T-helper 1 cell treated with Interleukin-12 subunit alpha and Interleukin-12 subunit beta and Interleukin-4 antibody, amounts not matched to agents 30 ng/mL and 1 ng/mL, for 36 hours (primary cell): ENCODE results near the gene PLEKHH3. TPM values are rescaled to one million over a fixed set of nuclear protein-coding genes. Genes with fewer than 3 reads are reported as not detected.
"Not testable (repeated sequence)": the region's sequence is repeated elsewhere in the genome, so short reads cannot be mapped to it uniquely, and the experiment has no call there.

Experiments
- intact Hi-C: fragments of 100-400 bp; cut with micrococcal nuclease; formaldehyde crosslinking; loops from one replicate; pipeline ENCODE4 v1.15.1; 2024
- total RNA-seq: library from RNA; stranded (reverse); gene quantifications from 2 replicates; pipeline ENCODE4 v1.2.3, GENCODE V29; 2022

PLEKHH3 gene
- total RNA-seq, 1 donor from 2014 or later: 1.8 TPM

DNA sequence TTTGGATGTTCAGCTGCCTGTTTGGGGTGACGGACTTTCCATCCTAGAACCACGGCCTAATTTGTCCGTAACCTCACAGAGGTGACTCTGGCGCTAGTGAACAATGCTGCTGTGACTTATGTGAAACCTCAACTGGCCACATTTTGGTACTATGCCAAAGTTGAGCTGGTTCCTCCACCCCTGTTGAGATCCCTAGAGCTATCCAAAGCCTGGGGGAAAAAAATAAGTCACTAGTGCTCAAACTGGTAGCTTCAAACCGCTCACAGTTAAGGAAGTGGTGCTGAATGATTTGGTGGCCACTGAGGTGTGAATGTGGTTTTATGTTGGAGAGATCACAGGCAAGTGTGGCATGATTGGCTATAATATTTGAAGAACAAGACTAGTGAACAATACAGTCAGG lies 29.0 kb downstream of the PLEKHH3 start:
- intact Hi-C loops: no loop called here

- intact Hi-C loops: no loop called here
These were observed 34.5 kb downstream of the PLEKHH3 start for GRCh38 chr17:42642336-42642735.

DNA sequence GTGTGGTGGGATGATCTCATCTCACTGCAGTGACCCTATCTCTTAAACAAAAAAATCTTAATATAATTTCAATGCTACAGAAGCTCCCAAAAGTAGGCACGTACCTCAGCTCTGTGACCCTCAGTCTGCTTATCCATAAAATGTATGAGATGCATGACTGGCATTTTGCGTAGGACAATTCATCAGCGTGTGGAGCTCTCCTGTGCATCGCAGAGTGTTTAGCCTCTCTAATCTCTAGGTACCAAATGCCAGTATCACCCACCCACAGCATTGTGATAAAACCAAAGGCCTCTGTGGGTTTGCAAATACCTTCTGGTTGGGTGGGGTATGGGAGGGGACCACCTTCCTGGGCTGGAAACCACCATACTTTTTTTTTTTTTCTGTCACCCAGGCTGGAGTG lies 36.7 kb downstream of the PLEKHH3 start:
- intact Hi-C loops: no loop called here

- intact Hi-C loops: no loop called here
These were observed 37.2 kb downstream of the PLEKHH3 start for GRCh38 chr17:42639525-42640113.

DNA sequence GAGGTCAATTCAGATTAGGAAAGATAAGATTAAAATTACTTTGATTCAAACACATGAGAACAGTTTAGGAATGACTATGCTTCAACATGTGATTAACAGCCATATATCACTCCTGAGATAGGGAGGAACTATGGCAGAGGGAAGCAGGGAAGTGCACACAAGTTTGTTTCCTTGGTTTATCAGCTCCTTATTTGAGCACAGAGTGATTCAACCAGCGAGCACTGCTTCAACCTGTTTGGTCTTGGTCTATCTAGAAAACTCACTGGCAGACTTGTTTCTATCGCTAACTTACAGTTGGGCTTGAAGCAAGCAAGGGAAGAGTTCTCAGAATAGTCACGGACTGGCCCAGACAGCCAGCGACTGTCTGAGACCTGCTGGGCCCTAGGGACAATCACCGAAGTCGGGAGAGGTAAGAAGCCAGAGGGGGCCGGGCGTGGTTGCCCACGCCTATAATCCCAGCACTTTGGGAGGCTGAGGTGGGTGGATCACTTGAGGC lies 43.8 kb downstream of the PLEKHH3 start:
- intact Hi-C loops: no loop called here

DNA sequence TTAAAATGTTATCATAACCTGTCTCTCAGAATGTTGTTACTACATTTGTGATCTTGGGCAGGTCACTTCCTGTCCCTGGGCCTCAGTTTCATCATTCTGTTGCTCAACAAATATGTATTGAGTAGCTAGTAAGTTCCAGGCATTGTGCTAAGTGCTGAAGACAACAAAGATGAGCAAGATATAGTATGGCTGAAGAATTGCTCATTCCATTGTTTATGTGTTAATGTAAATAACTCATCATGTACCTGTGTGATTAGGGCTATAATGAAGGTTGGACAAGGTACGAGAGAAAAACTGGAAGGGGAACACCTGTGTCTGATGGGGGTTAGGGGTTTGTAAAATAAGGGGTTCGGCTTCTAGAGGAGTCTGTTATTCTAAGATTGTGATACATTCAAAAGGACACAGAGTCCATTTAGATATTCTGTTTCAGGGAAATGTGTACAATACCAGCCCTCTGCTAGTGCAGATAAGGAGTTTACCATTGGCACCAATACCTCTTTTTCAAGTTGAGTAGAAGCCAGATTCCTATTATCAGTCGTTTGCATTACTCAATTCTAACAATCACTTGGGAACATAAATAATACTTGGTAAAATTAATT lies 47.3 kb downstream of the PLEKHH3 start:
- intact Hi-C loops: no loop called here

DNA sequence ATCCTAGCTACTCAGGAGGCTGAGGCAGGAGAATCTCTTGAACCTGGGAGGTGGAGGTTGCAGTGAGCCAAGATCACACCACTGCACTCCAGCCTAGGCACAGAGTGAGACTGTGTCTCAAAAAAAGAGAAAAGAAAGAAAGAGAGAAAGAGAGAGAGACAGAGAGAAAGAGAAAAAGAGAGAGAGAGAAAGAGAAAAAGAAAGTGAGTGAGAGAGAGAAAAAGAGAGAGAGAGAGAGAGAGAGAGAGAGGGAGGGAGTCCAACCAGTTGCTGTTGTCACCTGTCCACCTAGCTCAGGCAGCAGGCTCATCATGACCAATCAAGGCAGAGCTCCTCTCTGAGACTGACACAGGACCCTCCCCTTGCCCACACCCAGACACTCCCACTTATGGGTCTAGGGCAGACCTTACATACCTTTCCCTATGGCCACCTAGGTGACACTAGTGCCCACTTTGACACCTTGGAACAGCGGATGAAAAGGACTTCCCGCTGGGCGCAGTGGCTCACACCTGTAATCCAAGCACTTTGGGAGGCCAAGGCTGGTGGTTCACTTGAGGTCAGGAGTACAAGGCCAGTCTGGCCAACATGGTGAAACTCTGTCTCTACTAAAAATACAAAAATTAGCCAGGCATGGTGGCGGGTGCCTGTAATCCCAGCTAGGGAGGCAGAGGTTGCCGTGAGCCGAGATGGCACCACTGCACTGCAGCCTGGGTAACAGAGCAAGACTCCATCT lies 49.6 kb downstream of the PLEKHH3 start:
- intact Hi-C loops: not testable (repeated sequence)

DNA sequence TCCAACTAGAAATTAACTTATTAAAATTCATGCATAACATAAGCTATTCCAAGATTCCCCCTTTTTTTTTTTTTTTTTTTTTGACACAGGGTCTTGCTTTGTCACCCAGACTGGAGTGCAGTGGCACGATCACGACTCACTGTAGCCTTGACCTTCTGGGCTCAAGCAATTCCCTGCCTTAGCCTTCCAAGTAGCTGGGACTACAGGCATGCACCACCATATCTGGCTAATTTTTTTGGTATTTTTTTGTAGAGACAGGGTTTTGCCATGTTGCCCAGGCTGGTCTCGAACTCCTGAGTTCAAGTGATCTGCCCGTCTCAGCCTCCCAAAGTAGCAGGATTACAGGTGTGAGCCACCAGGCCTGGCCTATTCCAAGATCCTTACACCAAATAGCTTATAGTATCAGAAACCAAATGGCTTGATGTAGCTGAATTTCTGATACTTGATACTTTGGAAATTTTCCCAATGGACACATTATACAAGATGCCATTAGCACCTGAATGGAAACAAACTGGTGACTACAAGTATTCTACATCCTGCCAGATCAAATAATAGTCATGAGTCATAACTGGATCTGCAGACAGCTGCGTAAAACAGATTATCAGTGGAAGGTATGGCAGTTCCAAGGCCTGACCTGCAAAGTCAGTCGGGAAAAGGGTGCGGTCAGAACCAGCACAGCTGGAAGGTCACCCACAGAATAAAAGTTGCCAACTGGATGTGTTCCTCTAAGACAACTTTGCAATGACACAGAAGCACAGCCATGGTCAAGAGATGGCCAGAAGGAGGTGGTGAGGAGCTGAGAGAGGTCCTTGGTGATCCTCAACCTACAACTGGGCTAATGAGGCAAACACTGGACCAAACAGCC lies 52.8 kb downstream of the PLEKHH3 start:
- intact Hi-C loops: no loop called here

DNA sequence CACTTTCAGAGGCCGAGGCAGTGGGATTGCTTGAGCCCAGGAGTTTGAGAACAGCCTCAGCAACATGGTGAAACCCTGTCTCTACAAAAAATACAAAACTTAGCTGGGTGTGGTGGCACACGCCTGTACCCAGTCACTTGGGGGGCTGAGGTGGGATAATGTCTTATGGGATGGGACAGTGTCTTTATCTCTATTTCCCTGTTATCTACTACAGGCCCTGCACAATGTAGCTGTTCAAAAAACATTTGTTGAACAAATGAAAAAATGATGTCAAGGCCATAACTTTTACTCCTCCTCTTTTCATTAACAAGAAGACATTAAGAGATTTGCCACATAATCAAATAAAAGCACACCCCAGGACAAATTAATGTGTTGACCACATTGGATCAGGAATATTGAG lies 53.5 kb downstream of the PLEKHH3 start:
- intact Hi-C loops: no loop called here

DNA sequence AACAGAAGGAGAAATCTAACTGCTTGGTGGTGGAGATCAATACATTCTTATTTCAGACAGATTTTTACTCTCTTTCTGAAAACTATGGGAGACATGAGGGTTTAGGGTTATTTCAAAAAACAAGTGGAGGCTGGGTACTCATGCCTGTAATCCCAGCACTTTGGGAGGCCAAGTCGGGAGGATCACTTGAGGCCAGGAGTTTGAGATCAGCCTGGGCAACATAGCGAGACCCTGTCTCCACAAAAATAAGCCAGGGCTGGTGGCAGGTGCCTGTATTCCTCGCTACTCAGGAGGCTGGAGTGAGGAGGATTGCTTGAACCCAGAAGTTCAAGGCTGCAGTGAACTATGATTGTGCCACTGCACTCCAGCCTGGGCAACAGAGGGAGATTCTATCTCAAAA lies 54.8 kb downstream of the PLEKHH3 start:
- intact Hi-C loops: not testable (repeated sequence)

GRCh38 chr17:42618442-42619150 lies 58.2 kb downstream of the PLEKHH3 start:
- intact Hi-C loops: no loop called here

DNA sequence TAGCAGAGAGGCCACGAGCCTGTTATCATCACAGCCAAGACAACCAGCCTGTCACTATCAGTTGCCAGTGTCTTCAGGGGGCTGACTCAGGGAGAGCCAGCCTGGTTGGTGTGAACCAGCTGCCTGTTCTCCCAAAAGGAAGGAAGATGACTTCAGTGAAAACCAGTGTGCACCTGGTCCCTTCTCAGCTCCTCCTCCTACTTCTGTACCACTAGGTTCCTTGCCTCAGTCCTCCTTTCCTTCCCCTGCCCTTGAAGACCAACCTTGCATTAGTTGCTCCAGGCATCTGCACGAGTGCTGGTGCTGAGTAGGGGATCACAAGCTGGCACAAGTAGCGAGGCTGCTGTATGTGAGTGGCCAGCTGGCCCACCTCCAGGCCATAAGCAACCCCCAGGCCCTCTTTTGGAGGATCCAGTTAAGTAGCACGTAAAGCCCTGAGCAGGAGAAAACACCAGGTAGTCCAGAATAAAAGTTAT lies 58.8 kb downstream of the PLEKHH3 start:
- intact Hi-C loops: no loop called here

Other genes starting within 250 kb of the PLEKHH3 start
- 25.3 and 27.7 TPM in 2 replicates for gene ATP6V0A1, start 218.1 kb downstream of the PLEKHH3 start, total RNA-seq
- 19.6 and 22.2 TPM in 2 replicates for gene NAGLU, start 140.8 kb downstream of the PLEKHH3 start, total RNA-seq
- 0.34 and 0.59 TPM in 2 replicates for gene HSD17B1, start 124.1 kb downstream of the PLEKHH3 start, total RNA-seq
- 74.3 and 80.3 TPM in 2 replicates for gene COASY, start 114.8 kb downstream of the PLEKHH3 start, total RNA-seq
- gene MLX, start 109.9 kb downstream of the PLEKHH3 start, total RNA-seq: 72.9 and 75.0 TPM in 2 replicates
- gene PSMC3IP, start 99.3 kb downstream of the PLEKHH3 start, total RNA-seq: 17.3 and 18.0 TPM in 2 replicates
- gene RETREG3, start 67.6 kb downstream of the PLEKHH3 start, total RNA-seq: 73.4 and 75.5 TPM in 2 replicates
- 54.7 and 60.5 TPM in 2 replicates for gene TUBG1, start 67.3 kb downstream of the PLEKHH3 start, total RNA-seq
- gene TUBG2, start 17.7 kb downstream of the PLEKHH3 start, total RNA-seq: 8.1 and 9.4 TPM in 2 replicates
- 0.81 and 1.0 TPM in 2 replicates for gene CCR10, start 4.8 kb upstream of the PLEKHH3 start, total RNA-seq
- 2.2 and 2.8 TPM in 2 replicates for gene CNTNAP1, start 5.5 kb upstream of the PLEKHH3 start, total RNA-seq
- gene EZH1, start 68.0 kb upstream of the PLEKHH3 start, total RNA-seq: 49.8 and 54.7 TPM in 2 replicates
- not detected in 2 replicates for gene RAMP2, start 84.2 kb upstream of the PLEKHH3 start, total RNA-seq
- gene VPS25, start 96.5 kb upstream of the PLEKHH3 start, total RNA-seq: 59.0 and 65.1 TPM in 2 replicates
- 0.15 and 0.22 TPM in 2 replicates for gene WNK4, start 103.6 kb upstream of the PLEKHH3 start, total RNA-seq
- gene COA3, start 121.7 kb upstream of the PLEKHH3 start, total RNA-seq: 48.1 and 49.5 TPM in 2 replicates
- gene CNTD1, start 121.9 kb upstream of the PLEKHH3 start, total RNA-seq: not detected in 2 replicates
- gene BECN1, start 147.3 kb upstream of the PLEKHH3 start, total RNA-seq: 114 and 119 TPM in 2 replicates
- gene PSME3, start 156.4 kb upstream of the PLEKHH3 start, total RNA-seq: 125 and 146 TPM in 2 replicates
- 2.6 TPM in 2 replicates for gene AOC2, start 167.6 kb upstream of the PLEKHH3 start, total RNA-seq
- gene AOC3, start 174.2 kb upstream of the PLEKHH3 start, total RNA-seq: 1.7 and 2.2 TPM in 2 replicates
- not detected in 2 replicates for gene G6PC1, start 223.8 kb upstream of the PLEKHH3 start, total RNA-seq